ENCODE results near the gene CCM2. TPM values are rescaled to one million over a fixed set of nuclear protein-coding genes. Genes with fewer than 3 reads are reported as not detected.
A peak's percentile ranks its signal among the peaks of the same experiment; 100 is the strongest.

Gene CCM2
- total RNA-seq, 2 experiments from 2014 or later, result 70.1 to 80.1 TPM

- peak; percentile 78 for ATAC-seq
- H3K4me3 Mint-ChIP-seq, result peak overlapping the region; percentile 66
- intact Hi-C loops (cut with DNase I, micrococcal nuclease), result loop anchor here in 1 of 2 experiments (1.0 kb wide), 1 partner anchor 89 kb away; the partner anchor contains the start of gene CCM2
- H3K36me3 Mint-ChIP-seq (ENCODE audit: low read depth), result peaks cover 1% of the 10 kb centered on the region
- peak; percentile 85 for DNase-seq
- H3K27me3 Mint-ChIP-seq, result peaks cover 8% of the 10 kb centered on the region
- peaks cover 2% of the 10 kb centered on the region for H3K9me3 Mint-ChIP-seq (ENCODE audit: low read depth)
- CTCF ChIA-PET, result interaction anchor here (0.7 to 1.0 kb wide), 2 partner anchors 36 to 240 kb away, joined by 4 read pairs; no protein-coding TSS in a partner anchor
- peaks cover 5% of the 10 kb centered on the region for H3K4me1 Mint-ChIP-seq
- no peak overlapping the region for H3K27ac Mint-ChIP-seq
- POLR2A ChIA-PET, result no interaction called here
These were observed 89.4 kb downstream of the CCM2 start for GRCh38 chr7:45089341-45089891.

GRCh38 chr7:45092100-45092930, 92.3 kb downstream of the CCM2 start:
- H3K27me3 Mint-ChIP-seq, result peaks cover 8% of the 10 kb centered on the region
- ChIA-PET CTCF (interaction anchor here (0.5 to 1.0 kb wide), 3 partner anchors 13 to 200 kb away, joined by 3 read pairs; no protein-coding TSS in a partner anchor), POLR2A (no interaction called here)
- H3K9me3 Mint-ChIP-seq (ENCODE audit: low read depth), result peaks cover 5% of the 10 kb centered on the region
- no peak overlapping the region for H3K4me3 Mint-ChIP-seq
- H3K36me3 Mint-ChIP-seq (ENCODE audit: low read depth), result peaks cover 1% of the 10 kb centered on the region
- ATAC-seq (no peak), DNase-seq (no peak)
- H3K4me1 Mint-ChIP-seq, result peaks cover 5% of the 10 kb centered on the region
- no peak overlapping the region for H3K27ac Mint-ChIP-seq
- intact Hi-C loops (cut with DNase I, micrococcal nuclease), result no loop called here

GRCh38 chr7:45092931-45093235, 92.9 kb downstream of the CCM2 start:
- intact Hi-C loops (cut with DNase I, micrococcal nuclease), result no loop called here
- no peak for ATAC-seq
- Mint-ChIP-seq H3K4me3 (no peak overlapping the region), H3K36me3 (ENCODE audit: low read depth) (peaks cover 1% of the 10 kb centered on the region), H3K4me1 (peaks cover 5% of the 10 kb centered on the region), H3K9me3 (ENCODE audit: low read depth) (peaks cover 5% of the 10 kb centered on the region), H3K27me3 (peaks cover 8% of the 10 kb centered on the region), H3K27ac (no peak overlapping the region)
- ChIA-PET POLR2A (no interaction called here), CTCF (interaction anchor here (1.0 kb wide), 1 partner anchor 12 kb away, joined by 3 read pairs; no protein-coding TSS in a partner anchor)
- DNase-seq, result no peak

GRCh38 chr7:45098983-45099839, 99.2 kb downstream of the CCM2 start:
- ChIA-PET CTCF (interaction anchor here (0.6 to 0.7 kb wide), 2 partner anchors 12 to 79 kb away, joined by 3 to 4 read pairs; no protein-coding TSS in a partner anchor), POLR2A (interaction anchor here (0.6 to 1.0 kb wide), 2 partner anchors 98 to 123 kb away, joined by 3 read pairs; no protein-coding TSS in a partner anchor)
- intact Hi-C loops (cut with DNase I, micrococcal nuclease), result no loop called here
- Mint-ChIP-seq H3K4me1 (no peaks in the 10 kb centered on the region), H3K36me3 (ENCODE audit: low read depth) (peaks cover 36% of the 10 kb centered on the region), H3K27ac (no peak overlapping the region), H3K9me3 (ENCODE audit: low read depth) (peaks cover 3% of the 10 kb centered on the region), H3K4me3 (no peak overlapping the region), H3K27me3 (no peaks in the 10 kb centered on the region)
- DNase-seq (peak; percentile 3), ATAC-seq (peak; percentile 49)

GRCh38 chr7:45099891-45100760, 100.1 kb downstream of the CCM2 start:
- peak overlapping the region; percentile 6 for H3K27ac Mint-ChIP-seq
- H3K27me3 Mint-ChIP-seq, result no peaks in the 10 kb centered on the region
- DNase-seq (no peak), ATAC-seq (no peak)
- intact Hi-C loops (cut with DNase I, micrococcal nuclease), result no loop called here
- no peaks in the 10 kb centered on the region for H3K4me1 Mint-ChIP-seq
- ChIA-PET POLR2A (interaction anchor here (0.6 kb wide), 1 partner anchor 10 kb away, joined by 5 read pairs; no protein-coding TSS in a partner anchor), CTCF (interaction anchor here (0.6 to 0.7 kb wide), 2 partner anchors 13 to 79 kb away, joined by 3 to 4 read pairs; no protein-coding TSS in a partner anchor)
- H3K4me3 Mint-ChIP-seq, result no peak overlapping the region
- H3K9me3 Mint-ChIP-seq (ENCODE audit: low read depth), result no peaks in the 10 kb centered on the region
- peaks cover 42% of the 10 kb centered on the region for H3K36me3 Mint-ChIP-seq (ENCODE audit: low read depth)

GRCh38 chr7:45100761-45101480, 100.9 kb downstream of the CCM2 start:
- intact Hi-C loops (cut with DNase I, micrococcal nuclease), result no loop called here
- ChIA-PET CTCF (interaction anchor here (1.6 kb wide), 1 partner anchor 35 kb away, joined by 3 read pairs; no protein-coding TSS in a partner anchor), POLR2A (interaction anchor here (0.6 kb wide), 1 partner anchor 9 kb away, joined by 5 read pairs; no protein-coding TSS in a partner anchor)
- no peaks in the 10 kb centered on the region for H3K27me3 Mint-ChIP-seq
- H3K4me3 Mint-ChIP-seq, result no peak overlapping the region
- H3K4me1 Mint-ChIP-seq, result peaks cover under 1% of the 10 kb centered on the region
- DNase-seq (no peak), ATAC-seq (no peak)
- no peaks in the 10 kb centered on the region for H3K9me3 Mint-ChIP-seq (ENCODE audit: low read depth)
- peaks cover 48% of the 10 kb centered on the region for H3K36me3 Mint-ChIP-seq (ENCODE audit: low read depth)
- H3K27ac Mint-ChIP-seq, result no peak overlapping the region

- ChIA-PET CTCF (interaction anchor here (1.6 kb wide), 1 partner anchor 35 kb away, joined by 3 read pairs; no protein-coding TSS in a partner anchor), POLR2A (no interaction called here)
- peaks cover 48% of the 10 kb centered on the region for H3K36me3 Mint-ChIP-seq (ENCODE audit: low read depth)
- H3K27ac Mint-ChIP-seq, result no peak overlapping the region
- intact Hi-C loops (cut with DNase I, micrococcal nuclease), result no loop called here
- H3K4me3 Mint-ChIP-seq, result no peak overlapping the region
- no peaks in the 10 kb centered on the region for H3K9me3 Mint-ChIP-seq (ENCODE audit: low read depth)
- peaks cover 7% of the 10 kb centered on the region for H3K4me1 Mint-ChIP-seq
- H3K27me3 Mint-ChIP-seq, result no peaks in the 10 kb centered on the region
- ATAC-seq, result no peak
- DNase-seq, result no peak
These were observed 101.7 kb downstream of the CCM2 start for GRCh38 chr7:45101748-45102147.

- CTCF ChIA-PET, result interaction anchor here (0.7 to 1.6 kb wide), 2 partner anchors 33 to 127 kb away, joined by 3 read pairs; no protein-coding TSS in a partner anchor
- Mint-ChIP-seq H3K9me3 (ENCODE audit: low read depth) (no peaks in the 10 kb centered on the region), H3K27ac (no peak overlapping the region), H3K4me3 (no peak overlapping the region), H3K27me3 (no peaks in the 10 kb centered on the region), H3K4me1 (peaks cover 20% of the 10 kb centered on the region), H3K36me3 (ENCODE audit: low read depth) (peaks cover 59% of the 10 kb centered on the region)
- intact Hi-C loops (cut with DNase I, micrococcal nuclease), result no loop called here
- DNase-seq (no peak), ATAC-seq (no peak)
- POLR2A ChIA-PET, result interaction anchor here (0.5 kb wide), 1 partner anchor 28 kb away, joined by 3 read pairs; no protein-coding TSS in a partner anchor
These were observed 103.0 kb downstream of the CCM2 start for GRCh38 chr7:45102785-45103712.

Measured in activated CD4-positive, alpha-beta T cell treated with anti-CD3 and anti-CD28 coated beads for 36 hours (primary cell).